Endothelial cell of umbilical vein (primary cell): Measurements from ENCODE around the gene CTTNBP2NL. TPM values are rescaled to one million over a fixed set of nuclear protein-coding genes. Genes with fewer than 3 reads are reported as not detected.

Experiments
- BruUV-seq: library from RNA; stranded (reverse); fragments of 400-500 nt; replicated peaks from 2 replicates; lab custom pipeline; 2021; lab: Mats Ljungman, UMichigan
- CTCF ChIA-PET: fragments of 300-600, 350-600 bp; sonication (Branson Sonifier 250); formaldehyde crosslinking; loops from one replicate; lab custom pipeline; 2021; ENCODE audit warnings: antibody characterized with exemption, inconsistent platforms; lab: Charles Lee
- POLR2A ChIA-PET: fragments of 300-600, 350-600 bp; sonication (Branson Sonifier 250); formaldehyde crosslinking; loops from one replicate; lab custom pipeline; 2021; ENCODE audit warnings: antibody characterized with exemption, inconsistent platforms; lab: Charles Lee
- DNase-seq: peaks from one replicate; pipeline ENCODE4 v3.0.0-alpha.2; 2011; ENCODE audit warnings: low read depth, low spot score
- FAIRE-seq: peaks from 2 replicates; lab custom pipeline; 2011; peaks lifted over from hg19 to GRCh38; lab: Jason Lieb, UNC
- H2AFZ ChIP-seq: 2 replicates; pipeline ENCODE4 v1.6.0; 2012; ENCODE audit warnings: low read depth, low read length, control low read depth, inconsistent platforms
- H3K27ac ChIP-seq: 2 replicates; pipeline ENCODE4 v1.5.1; 2011; ENCODE audit warnings: low read depth, mild to moderate bottlenecking, control low read depth, low read length, moderate library complexity; ENCODE audit not compliant: insufficient read depth
- H3K27me3 ChIP-seq, 2 experiments: 2 replicates each; pipeline versions ENCODE4 v1.6.0 to v1.6.1; 2011; ENCODE audit warnings: low read length in 2 of 2, mixed read lengths in 1 of 2; ENCODE audit not compliant: control insufficient read depth in 2 of 2, insufficient read depth in 2 of 2
- H3K36me3 ChIP-seq, 2 experiments: 2 replicates in 1 of 2; 3 replicates in 1 of 2; pipeline ENCODE4 v1.5.1; 2011; ENCODE audit warnings: low read length in 2 of 2, mild to moderate bottlenecking in 1 of 2, moderate library complexity in 1 of 2; ENCODE audit not compliant: control insufficient read depth in 2 of 2, insufficient read depth in 2 of 2; ENCODE audit errors: extremely low read depth in 1 of 2
- H3K4me1 ChIP-seq: 3 replicates; pipeline ENCODE4 v1.5.1; 2011; ENCODE audit warnings: mild to moderate bottlenecking, low read length; ENCODE audit not compliant: control insufficient read depth, insufficient read depth; ENCODE audit errors: extremely low read depth
- H3K4me2 ChIP-seq: 2 replicates; pipeline ENCODE4 v1.6.1; 2011; ENCODE audit warnings: low read length, control low read depth, mixed read lengths; ENCODE audit not compliant: insufficient read depth
- H3K4me3 ChIP-seq, 3 experiments: fragments of 200-600 bp in 1 of 3; sonication (generic), shearing (Covaris generic) in 1 of 3; replicated peaks in 1 of 3; 2 replicates each; pipeline ENCODE4 v1.5.1; 2011 to 2016; ENCODE audit warnings: control low read depth in 3 of 3, low read length in 3 of 3, mild to moderate bottlenecking in 2 of 3, inconsistent platforms in 1 of 3, low read depth in 1 of 3, moderate library complexity in 1 of 3; ENCODE audit not compliant: insufficient read depth in 1 of 3
- H3K79me2 ChIP-seq: 2 replicates; pipeline ENCODE4 v1.6.0; 2012; ENCODE audit warnings: low read length, inconsistent platforms; ENCODE audit not compliant: control insufficient read depth, insufficient read depth
- H3K9ac ChIP-seq: replicated peaks from 2 replicates; pipeline ENCODE3; 2011; ENCODE audit warnings: low read length, control low read depth; ENCODE audit not compliant: insufficient read depth; ENCODE audit errors: extremely low read depth
- H3K9me1 ChIP-seq: replicated peaks from 3 replicates; pipeline ENCODE4 v1.6.0; 2011; ENCODE audit warnings: mild to moderate bottlenecking, low read length; ENCODE audit not compliant: control insufficient read depth, insufficient read depth; ENCODE audit errors: extremely low read depth
- H3K9me3 ChIP-seq: replicated peaks from 2 replicates; pipeline ENCODE4 v1.5.1; 2012; ENCODE audit warnings: low read length, inconsistent platforms; ENCODE audit not compliant: control insufficient read depth, insufficient read depth
- H4K20me1 ChIP-seq: replicated peaks from 2 replicates; pipeline ENCODE3; 2011; ENCODE audit warnings: mild to moderate bottlenecking, low read length; ENCODE audit not compliant: control insufficient read depth, insufficient read depth; ENCODE audit errors: extremely low read depth
- CTCF ChIP-seq, 2 donors: IDR thresholded peaks; 1 replicate in 1 of 2; 2 replicates in 1 of 2; pipeline ENCODE4 v1.5.1; 2011; ENCODE audit warnings: low read length in 2 of 2, mild to moderate bottlenecking in 2 of 2, moderate library complexity in 2 of 2, control low read depth in 1 of 2, inconsistent platforms in 1 of 2, low read depth in 1 of 2; ENCODE audit not compliant: insufficient read depth in 1 of 2; ENCODE audit errors: extremely low read depth in 1 of 2
- EZH2 ChIP-seq: IDR thresholded peaks from 2 replicates; pipeline ENCODE4 v1.6.1; 2012; ENCODE audit warnings: borderline replicate concordance, low read depth, mild to moderate bottlenecking, moderate library complexity, low read length, inconsistent platforms; ENCODE audit not compliant: severe bottlenecking
- FOS ChIP-seq: IDR thresholded peaks from 2 replicates; pipeline ENCODE4 v1.6.1; 2011; ENCODE audit warnings: mild to moderate bottlenecking, low read length, moderate library complexity, borderline replicate concordance; ENCODE audit not compliant: insufficient read depth
- GATA2 ChIP-seq: IDR thresholded peaks from 2 replicates; pipeline ENCODE4 v1.7.0; 2011; ENCODE audit warnings: low read depth, mild to moderate bottlenecking, moderate library complexity, mixed read lengths, low read length; ENCODE audit not compliant: insufficient read length, insufficient read depth
- JUN ChIP-seq: IDR thresholded peaks from 2 replicates; pipeline ENCODE4 v1.6.1; 2011; ENCODE audit warnings: borderline replicate concordance, low read depth; ENCODE audit not compliant: insufficient read length, insufficient read depth
- MAX ChIP-seq: IDR thresholded peaks from 2 replicates; pipeline ENCODE4 v1.6.1; 2011; ENCODE audit not compliant: insufficient read depth, insufficient read length
- MYC ChIP-seq: IDR thresholded peaks from one replicate; pipeline ENCODE4 v1.6.1; 2011; ENCODE audit warnings: mild to moderate bottlenecking, low read depth, low read length
- POLR2A ChIP-seq: IDR thresholded peaks from 2 replicates; pipeline ENCODE4 v1.6.1; 2012; ENCODE audit warnings: low read depth, mild to moderate bottlenecking, control low read depth, low read length
- POLR2AphosphoS5 ChIP-seq: IDR thresholded peaks from 2 replicates; pipeline ENCODE4 v1.6.1; 2012; ENCODE audit warnings: low read depth, mild to moderate bottlenecking, control low read depth, low read length, moderate library complexity; ENCODE audit not compliant: insufficient read depth
- dilution Hi-C: fragments of 300-500 bp; cut with MboI; formaldehyde crosslinking; loops from one replicate; pipeline ENCODE4 v1.15.0; 2019; ENCODE audit warnings: low sequenced_read_pairs; ENCODE audit not compliant: extremely low pct_ligation_motif_present
- intact Hi-C: fragments of 100-400 bp; cut with micrococcal nuclease; formaldehyde crosslinking; loops from one replicate; pipeline ENCODE4 v1.10.0; 2022
- polyA plus RNA-seq, 4 experiments: library from polyadenylated mRNA; depleted of rRNA in 3 of 4; stranded (reverse) in 3 of 4; unstranded in 1 of 4; fragments of >200 nt; gene quantifications; 2 replicates each; pipeline versions ENCODE4 v1.2.1 to v1.2.3, GENCODE V29; 2011 to 2012; ENCODE audit warnings: missing spikeins in 1 of 4
- total RNA-seq: library from RNA; stranded (reverse); gene quantifications from 2 replicates; pipeline ENCODE4 v1.2.3, GENCODE V29; 2021

The CTTNBP2NL gene
- total and polyA plus RNA-seq, 2 donors (not counting 3 experiments of a cell fraction or from before 2014, with no cell fraction given), result 21.5 to 94.4 TPM

DNA sequence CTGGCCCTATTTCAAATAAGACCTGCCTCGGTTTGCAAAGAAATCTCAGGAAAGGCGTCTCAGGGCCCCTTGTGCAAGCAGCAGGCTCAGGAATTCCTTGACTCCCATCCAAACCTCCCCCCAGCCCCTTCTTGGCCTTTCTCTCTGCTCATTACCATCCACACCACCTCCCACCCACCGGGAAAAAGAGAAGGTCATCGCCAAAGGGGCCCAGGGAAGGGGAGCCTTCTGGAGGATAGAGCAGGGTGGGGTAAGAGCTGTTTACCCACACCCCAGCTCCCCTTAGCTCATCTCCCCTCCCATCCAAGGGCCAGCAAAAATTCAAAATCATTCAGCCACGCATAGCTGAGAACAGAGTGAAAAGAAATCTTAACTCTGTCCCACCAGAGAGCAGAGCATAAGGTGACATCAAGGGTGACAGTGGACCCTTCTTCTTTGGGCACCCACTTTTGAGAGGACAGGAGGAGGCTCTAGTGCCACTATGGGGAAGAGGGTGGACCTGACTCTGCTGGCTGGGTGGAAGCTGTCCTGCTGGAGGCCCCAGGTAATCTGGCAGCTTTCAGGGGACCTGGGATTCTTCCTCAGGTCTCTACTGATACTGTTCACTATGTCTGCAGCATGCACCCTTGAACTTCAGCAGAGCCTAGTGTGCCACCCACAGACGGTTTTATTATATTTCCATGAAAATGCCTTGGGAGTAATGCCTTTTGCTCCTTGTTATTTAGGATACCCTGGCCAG is 108.8 kb downstream of the CTTNBP2NL start:
- FAIRE-seq (no peak), DNase-seq (no peak)
- Histone ChIP-seq H3K9me3 (no peaks in the 10 kb centered on the region), H2AFZ (no peak overlapping the region), H3K36me3 (no peaks in the 10 kb centered on the region), H3K4me2 (no peak overlapping the region), H3K79me2 (no peaks in the 10 kb centered on the region), H3K27ac (no peak overlapping the region), H3K4me1 (peaks cover 11% of the 10 kb centered on the region), H3K9me1 (no peaks in the 10 kb centered on the region), H3K27me3 (peaks cover 4 to 5% of the 10 kb centered on the region in 2 experiments), H3K9ac (no peak overlapping the region), H3K4me3 (no peak overlapping the region), H4K20me1 (no peaks in the 10 kb centered on the region)
- TF ChIP-seq GATA2 (no peak), POLR2AphosphoS5 (no peak), JUN (no peak), MAX (no peak), EZH2 (no peak), CTCF (IDR thresholded peaks at IDR 0.05; ENCODE audit: extremely low read depth in 1 of 2, insufficient read depth in 1 of 2, low read depth in 1 of 2, low read length in 2 of 2) (no peak), POLR2A (no peak), FOS (no peak), MYC (no peak)
- ChIA-PET CTCF (interaction anchor here (0.8 to 1.7 kb wide), 5 partner anchors 17 to 131 kb away, joined by 3 to 4 read pairs (median 3); no protein-coding TSS in a partner anchor), POLR2A (interaction anchor here (0.6 kb wide), 1 partner anchor 119 kb away, joined by 16 read pairs; no protein-coding TSS in a partner anchor)
- BruUV-seq, result no TSS peak
- dilution Hi-C loops, result no loop called here
- intact Hi-C loops, result loop anchor here (5.0 kb wide), 1 partner anchor 87 kb away; no protein-coding TSS in a partner anchor
